Hindlimb muscle (tissue), 1 donor: ENCODE measurements around the gene SERPINB12. TPM values are rescaled to one million over a fixed set of nuclear protein-coding genes. Genes with fewer than 3 reads are reported as not detected.

Experiments used
- DNase-seq: peaks from one replicate; pipeline ENCODE4 v3.0.0-alpha.2; 2013
- polyA plus RNA-seq: library from polyadenylated mRNA; unstranded; fragments of 120-200 nt; gene quantifications from one replicate; pipeline ENCODE4 v1.2.1, GENCODE V29; 2013; ENCODE audit not compliant: insufficient read length

Gene SERPINB12
- polyA plus RNA-seq, 1 donor: 1.3 TPM

DNA sequence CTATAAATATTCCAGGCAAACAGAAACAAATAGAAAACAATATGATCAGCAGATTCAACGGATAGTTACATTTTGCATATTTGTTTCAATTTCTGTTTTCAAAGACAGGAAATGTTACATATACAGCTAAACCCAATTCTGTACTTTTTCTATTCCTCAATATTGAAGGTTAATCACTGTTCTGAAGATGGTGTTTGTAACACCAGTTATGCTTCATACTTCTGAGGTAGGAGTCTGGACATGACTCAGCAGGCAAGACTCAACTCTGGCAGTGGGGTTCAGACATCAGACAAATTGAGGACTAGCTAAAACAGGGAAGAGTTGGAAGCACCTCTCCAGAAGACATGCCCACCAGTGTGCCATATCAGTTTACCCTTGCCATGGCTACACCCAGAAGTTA is 61.6 kb downstream of the SERPINB12 start:
- DNase-seq: no peak

- DNase-seq: no peak
Observed at GRCh38 chr18:63604791-63605567, 62.8 kb downstream of the SERPINB12 start.

GRCh38 chr18:63606526-63606925 is 64.4 kb downstream of the SERPINB12 start:
- DNase-seq: no peak

- DNase-seq: no peak
Observed at GRCh38 chr18:63613420-63613819, 71.3 kb downstream of the SERPINB12 start.

GRCh38 chr18:63617049-63617914 is 75.1 kb downstream of the SERPINB12 start:
- no peak for DNase-seq

GRCh38 chr18:63617915-63618234 is 75.7 kb downstream of the SERPINB12 start:
- DNase-seq: no peak

Other genes starting within 250 kb of the SERPINB12 start
- gene BCL2, start 222.6 kb upstream of the SERPINB12 start, polyA plus RNA-seq: 16.0 TPM
- 30.9 TPM for gene KDSR, start 175.2 kb upstream of the SERPINB12 start, polyA plus RNA-seq
- 24.7 TPM for gene VPS4B, start 119.9 kb upstream of the SERPINB12 start, polyA plus RNA-seq
- 0.56 TPM for gene SERPINB5, start 65.4 kb upstream of the SERPINB12 start, polyA plus RNA-seq
- gene SERPINB13, start 45.0 kb downstream of the SERPINB12 start, polyA plus RNA-seq: 0.43 TPM
- 0.35 TPM for gene SERPINB4, start 101.9 kb downstream of the SERPINB12 start, polyA plus RNA-seq
- not detected for gene SERPINB3, start 119.5 kb downstream of the SERPINB12 start, polyA plus RNA-seq
- not detected for gene SERPINB11, start 160.6 kb downstream of the SERPINB12 start, polyA plus RNA-seq
- 0.35 TPM for gene SERPINB7, start 233.0 kb downstream of the SERPINB12 start, polyA plus RNA-seq